Iris pigment epithelial cell (primary cell): ENCODE results near the gene GPI.
A peak's percentile ranks its signal among the peaks of the same experiment; 100 is the strongest.
"Not testable (repeated sequence)": the region's sequence is repeated elsewhere in the genome, so short reads cannot be mapped to it uniquely, and the experiment has no call there.

Source experiments
- DNase-seq: peaks from one replicate; pipeline ENCODE4 v3.0.0-alpha.2; 2011; ENCODE audit warnings: low read depth

Gene GPI

GRCh38 chr19:34367624-34367957 lies 2.6 kb downstream of the GPI start:
- DNase-seq = no peak

- DNase-seq = no peak
Measured at GRCh38 chr19:34368338-34368737, 3.3 kb downstream of the GPI start.

DNA sequence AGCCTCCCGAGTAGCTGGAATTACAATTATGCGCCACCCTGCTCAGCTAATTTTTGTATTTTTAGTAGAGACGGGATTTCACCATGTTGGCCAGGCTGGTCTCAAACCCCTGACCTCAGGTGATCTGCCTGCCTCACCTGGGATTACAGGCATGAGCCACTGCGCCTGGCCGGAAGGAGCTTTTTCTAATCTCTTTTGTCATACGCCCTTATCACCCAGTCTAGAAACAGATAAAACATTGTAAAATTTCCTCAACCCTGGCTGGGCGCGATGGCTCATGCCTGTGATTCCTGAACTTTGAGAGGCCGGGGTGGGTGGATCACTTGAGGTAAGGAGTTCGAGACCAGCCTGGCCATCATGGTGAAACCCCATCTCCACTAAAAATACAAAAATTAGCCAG lies 4.2 kb downstream of the GPI start:
- not testable (repeated sequence) for DNase-seq

DNA sequence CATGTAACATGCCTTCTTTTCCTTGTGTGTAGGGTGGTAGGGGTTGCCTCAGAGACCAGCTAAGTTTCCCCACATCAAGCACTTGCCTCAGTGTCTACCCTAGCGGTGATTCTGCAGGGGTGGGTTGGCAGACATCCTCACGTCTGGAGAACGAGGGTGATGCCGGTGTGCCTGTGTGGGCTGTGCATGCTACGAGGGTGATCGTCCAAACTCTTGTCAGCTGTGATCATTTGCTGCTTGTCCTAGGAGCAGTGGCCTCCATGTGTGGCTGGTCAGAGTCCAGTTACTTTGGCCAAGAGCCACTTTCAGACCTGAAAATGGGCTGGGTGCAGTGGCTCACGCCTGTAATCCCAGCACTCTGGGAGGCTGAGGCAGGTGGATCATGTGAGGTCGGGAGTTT lies 5.1 kb downstream of the GPI start:
- no peak for DNase-seq

DNA sequence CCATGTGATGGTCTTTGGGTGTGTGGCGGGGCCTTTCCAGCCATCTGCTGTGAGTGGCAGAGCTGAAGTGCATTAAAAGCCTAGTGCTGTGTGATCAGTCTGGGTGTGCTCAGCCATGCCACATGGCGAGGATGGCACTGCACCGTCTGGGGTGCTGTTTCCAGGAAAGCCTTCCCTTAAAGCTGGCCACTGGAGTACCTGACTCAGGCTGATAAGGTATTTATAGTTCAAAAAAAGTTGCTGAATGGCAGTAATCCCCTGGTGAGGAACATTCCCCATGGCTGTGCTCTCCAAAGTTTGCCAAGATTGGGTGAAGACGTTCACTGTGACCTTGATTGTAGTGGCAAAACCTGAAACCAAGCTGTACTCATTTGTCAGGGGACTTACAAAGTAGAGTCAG lies 6.0 kb downstream of the GPI start:
- DNase-seq = no peak

DNA sequence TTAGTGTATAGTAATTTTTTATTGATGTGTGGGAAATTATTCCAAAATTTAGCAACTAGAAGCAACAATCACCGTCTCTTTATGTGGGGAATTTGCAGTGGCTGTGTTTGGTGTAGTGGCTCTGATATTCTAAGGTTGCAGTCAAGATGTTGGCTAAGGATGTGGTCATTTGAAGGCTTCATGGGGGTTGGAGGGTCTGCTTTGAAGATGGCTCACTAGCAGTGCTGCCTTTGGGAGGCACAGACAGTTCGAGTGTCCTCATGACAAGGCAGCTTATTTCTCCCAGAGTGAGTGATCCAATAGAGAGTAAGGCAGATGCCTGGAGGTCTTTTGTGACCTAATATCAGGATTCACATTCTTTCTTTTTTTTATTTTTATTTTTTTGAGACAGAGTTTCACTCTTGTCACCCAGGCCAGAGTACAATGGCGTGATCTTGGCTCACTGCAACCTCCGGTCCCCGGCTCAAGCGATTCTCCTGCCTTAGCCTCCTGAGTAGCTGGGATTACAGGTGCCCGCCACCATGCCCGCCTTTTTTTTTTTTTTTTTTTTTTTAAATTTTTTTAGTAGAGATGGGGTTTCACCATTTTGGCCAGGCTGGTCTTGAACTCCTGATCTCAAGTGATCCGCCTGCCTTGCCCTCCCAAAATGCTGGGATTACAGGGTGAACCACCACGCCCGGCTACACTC lies 8.7 kb downstream of the GPI start:
- DNase-seq = no peak

DNA sequence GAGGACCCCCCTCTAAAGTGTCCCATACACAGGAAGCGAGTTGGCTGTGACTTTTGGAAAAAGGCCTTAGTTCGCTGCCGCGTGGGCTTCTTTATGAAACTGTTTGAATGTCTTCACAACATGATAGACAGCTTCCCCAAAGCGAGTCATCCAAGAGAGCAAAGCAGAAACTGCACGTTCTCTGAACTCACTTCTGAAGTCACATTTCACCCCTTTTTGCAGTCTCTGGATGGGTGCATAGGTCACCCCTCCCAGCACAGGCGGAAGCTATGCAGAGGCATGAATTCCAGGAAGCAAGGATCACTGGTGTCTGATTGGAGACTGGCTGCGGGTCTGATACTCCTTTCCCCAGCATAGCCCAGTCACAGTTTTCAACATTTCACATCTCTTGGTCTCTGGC lies 10.6 kb downstream of the GPI start:
- DNase-seq = peak; percentile 77

DNA sequence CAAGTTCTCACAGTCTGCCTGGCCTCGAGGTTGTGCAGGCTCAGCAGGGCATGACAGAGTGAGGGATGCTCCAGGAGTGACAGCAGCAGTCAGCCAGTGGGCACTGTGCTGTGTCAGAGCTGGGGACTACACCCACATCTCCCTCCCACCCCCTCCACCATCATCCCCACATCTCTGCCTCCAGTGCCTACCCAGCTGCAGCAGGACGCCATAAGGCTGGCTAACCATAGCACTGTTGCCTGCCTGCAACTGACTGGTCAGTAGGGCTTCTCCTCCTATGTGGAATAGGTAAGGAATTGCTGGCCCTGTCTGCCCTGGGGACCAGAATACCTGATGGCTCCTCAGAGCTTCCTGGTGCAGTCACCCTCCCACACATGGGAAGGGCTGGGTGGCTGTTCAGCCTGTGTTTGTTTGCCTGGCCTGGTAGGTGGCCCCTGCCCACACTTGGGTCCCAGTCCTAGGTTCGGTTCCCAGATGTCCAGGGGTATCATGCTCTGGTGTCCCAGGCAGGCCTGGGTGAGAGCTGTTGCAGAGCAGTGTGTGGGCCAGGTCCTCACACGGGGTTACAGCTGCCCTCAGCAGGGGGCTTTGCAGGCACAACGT lies 15.7 kb downstream of the GPI start:
- no peak for DNase-seq

DNA sequence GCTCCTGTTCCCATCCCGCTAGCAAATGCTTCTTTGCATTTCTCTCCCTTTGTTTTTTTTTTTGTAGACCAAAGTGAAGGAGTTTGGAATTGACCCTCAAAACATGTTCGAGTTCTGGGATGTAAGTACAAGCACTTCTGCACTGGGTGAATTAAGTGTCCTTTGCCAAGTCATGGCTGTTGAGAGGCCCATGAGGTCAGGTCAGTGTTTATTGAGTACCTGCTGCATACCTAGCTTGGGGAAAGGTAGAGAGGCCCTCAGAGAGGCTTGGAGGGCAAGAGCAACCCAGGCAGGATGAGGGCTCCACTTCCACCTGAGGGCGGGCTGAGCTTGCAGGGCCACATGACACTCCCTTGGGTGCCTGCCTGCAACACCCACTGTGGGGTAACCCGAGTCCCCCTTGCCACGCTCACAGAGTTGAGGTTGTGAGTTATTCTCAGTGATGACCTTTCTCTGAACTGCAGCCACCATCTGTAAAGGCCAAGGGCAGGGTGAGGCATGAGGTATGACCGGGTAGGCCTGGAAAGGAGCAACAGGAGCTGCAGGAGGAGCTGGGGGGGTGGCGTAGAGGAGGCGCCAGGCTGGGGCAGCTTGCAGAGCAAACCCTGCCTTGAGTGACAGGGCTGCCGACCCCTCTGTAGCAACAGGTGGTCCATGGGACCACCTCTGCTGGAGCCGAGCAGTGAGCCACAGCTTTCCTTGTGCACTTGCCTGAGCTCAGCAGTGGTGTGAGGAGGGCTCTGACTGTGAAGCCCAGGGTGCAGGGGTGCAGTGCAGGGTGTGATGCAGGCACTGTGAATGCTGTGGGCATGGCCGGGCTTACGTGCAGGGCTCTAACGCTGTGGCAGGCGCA lies 16.6 kb downstream of the GPI start:
- no peak for DNase-seq

GRCh38 chr19:34382471-34382870 lies 17.5 kb downstream of the GPI start:
- no peak for DNase-seq

- no peak for DNase-seq
Measured at GRCh38 chr19:34383599-34383998, 18.6 kb downstream of the GPI start.

DNA sequence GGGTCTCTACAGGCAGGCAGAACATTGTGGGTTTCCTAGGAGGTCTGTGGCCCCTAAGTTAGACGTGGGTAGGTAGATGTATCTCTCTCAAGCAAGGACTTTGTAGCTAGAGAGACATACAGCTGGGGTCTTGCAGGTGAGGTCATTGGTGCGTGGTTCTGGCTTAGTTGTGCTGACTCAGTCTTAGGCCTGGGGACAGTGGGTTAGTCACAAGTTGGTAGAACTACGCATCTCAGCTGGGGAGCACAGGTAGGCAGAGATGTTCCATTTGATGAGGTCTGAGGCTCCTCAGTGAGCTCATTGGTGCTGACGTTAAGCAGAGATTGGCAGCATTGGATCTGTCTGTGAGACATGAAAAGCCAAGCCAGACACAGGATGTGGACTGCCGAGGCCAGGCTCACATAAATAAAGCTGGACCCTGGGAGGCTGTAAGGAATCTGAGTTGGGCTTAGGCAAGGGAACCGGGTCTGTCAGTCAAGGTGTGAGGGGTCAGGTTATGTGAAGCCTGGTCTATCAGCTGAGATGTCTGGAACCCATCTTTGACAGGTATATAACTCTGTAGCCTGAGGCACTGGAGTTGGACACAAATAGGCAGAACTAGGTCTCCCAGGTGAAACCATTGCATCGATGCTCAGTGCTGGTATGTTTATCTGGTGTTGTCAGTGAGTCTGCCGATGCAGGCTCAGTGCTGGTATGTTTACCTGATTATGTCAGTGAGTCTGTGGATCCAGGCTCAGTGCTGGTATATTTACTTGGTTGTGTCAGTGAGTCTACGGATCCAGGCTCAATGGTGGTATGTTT lies 21.8 kb downstream of the GPI start:
- no peak for DNase-seq

- DNase-seq = no peak
Measured at GRCh38 chr19:34387446-34387810, 22.4 kb downstream of the GPI start.

GRCh38 chr19:34388745-34389144 lies 23.7 kb downstream of the GPI start:
- not testable (repeated sequence) for DNase-seq

DNA sequence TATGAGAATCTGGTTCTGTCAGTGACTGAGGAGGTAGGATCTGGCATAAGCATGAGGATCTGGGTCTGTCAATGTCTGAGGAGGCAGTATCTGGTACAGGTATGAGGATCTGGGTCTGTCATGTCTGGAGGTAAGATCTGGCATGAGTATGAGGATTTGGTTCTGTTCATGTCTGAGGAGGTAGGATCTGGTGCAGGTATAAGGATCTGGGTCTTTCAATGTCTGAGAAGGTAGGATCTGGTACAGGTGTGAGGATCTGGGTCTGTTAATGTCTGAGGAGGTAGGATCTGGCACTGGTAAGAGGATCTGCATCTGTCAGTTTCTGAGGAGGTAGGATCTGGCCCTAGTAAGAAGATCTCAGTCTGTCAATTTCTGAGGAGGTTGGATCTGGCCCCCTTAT lies 26.8 kb downstream of the GPI start:
- DNase-seq = no peak

DNA sequence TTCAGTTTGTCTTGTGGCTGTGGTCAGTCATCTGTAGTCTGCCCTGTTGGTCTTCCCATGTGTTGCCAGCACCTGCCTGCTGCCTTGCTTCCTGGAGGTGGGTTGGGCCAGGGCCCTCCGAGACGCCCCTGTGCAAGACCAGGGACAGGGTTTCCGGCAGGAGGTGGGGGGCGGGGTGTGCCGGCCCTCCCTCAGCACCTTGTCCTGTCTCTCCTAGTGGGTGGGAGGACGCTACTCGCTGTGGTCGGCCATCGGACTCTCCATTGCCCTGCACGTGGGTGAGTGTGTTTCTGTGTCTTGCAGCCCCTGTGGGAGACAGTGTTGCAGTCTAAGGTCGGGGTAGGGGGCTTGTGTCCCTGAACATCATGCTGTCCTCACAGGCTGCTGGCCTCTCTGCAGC lies 28.0 kb downstream of the GPI start:
- DNase-seq = no peak

DNA sequence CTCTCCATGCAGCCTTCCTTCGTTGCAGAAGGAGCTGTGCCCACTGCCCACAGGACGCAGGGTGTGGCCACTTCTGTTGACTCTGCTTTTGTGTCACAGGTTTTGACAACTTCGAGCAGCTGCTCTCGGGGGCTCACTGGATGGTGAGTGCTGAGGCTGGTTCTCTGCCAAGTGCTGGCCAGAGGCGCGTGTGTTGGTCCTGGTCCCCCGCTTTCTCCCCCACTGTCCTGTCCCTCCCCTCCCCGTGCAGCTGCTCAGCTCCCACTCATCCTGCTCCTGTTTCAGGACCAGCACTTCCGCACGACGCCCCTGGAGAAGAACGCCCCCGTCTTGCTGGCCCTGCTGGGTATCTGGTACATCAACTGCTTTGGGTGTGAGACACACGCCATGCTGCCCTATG lies 28.6 kb downstream of the GPI start:
- DNase-seq = no peak

- DNase-seq = no peak
Measured at GRCh38 chr19:34397853-34398252, 32.9 kb downstream of the GPI start.

- DNase-seq = no peak
Measured at GRCh38 chr19:34399886-34400285, 34.9 kb downstream of the GPI start.

DNA sequence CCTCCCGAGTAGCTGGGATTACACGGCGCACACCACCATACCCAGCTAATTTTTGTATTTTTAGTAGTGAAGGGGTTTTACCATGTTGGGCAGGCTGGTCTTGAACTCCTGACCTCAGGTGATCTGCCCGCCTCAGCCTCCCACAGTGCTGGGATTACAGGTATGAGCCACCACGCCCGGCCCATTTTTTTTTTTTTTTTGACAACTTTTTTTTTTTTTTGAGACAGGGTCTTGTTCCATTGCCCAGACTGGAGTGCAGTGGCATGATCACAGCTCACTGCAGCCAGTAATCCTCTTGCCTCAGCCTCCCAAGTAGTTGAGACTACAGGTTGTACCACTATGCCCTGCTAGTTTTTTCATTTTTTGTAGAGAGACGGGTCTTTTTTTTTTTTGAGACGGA lies 35.8 kb downstream of the GPI start:
- not testable (repeated sequence) for DNase-seq

- no peak for DNase-seq
Measured at GRCh38 chr19:34402074-34402600, 37.1 kb downstream of the GPI start.

GRCh38 chr19:34403784-34404108 lies 38.8 kb downstream of the GPI start:
- no peak for DNase-seq
